GM19395 (cell line): ENCODE results near the gene AGAP3.

Source experiments
- ATAC-seq: cut with Tn5 transposase; IDR thresholded peaks from one replicate; pipeline ENCODE4 v1.9.1; 2021; ENCODE audit warnings: mild to moderate bottlenecking, moderate library complexity; ENCODE audit not compliant: unreplicated experiment

The AGAP3 gene

DNA sequence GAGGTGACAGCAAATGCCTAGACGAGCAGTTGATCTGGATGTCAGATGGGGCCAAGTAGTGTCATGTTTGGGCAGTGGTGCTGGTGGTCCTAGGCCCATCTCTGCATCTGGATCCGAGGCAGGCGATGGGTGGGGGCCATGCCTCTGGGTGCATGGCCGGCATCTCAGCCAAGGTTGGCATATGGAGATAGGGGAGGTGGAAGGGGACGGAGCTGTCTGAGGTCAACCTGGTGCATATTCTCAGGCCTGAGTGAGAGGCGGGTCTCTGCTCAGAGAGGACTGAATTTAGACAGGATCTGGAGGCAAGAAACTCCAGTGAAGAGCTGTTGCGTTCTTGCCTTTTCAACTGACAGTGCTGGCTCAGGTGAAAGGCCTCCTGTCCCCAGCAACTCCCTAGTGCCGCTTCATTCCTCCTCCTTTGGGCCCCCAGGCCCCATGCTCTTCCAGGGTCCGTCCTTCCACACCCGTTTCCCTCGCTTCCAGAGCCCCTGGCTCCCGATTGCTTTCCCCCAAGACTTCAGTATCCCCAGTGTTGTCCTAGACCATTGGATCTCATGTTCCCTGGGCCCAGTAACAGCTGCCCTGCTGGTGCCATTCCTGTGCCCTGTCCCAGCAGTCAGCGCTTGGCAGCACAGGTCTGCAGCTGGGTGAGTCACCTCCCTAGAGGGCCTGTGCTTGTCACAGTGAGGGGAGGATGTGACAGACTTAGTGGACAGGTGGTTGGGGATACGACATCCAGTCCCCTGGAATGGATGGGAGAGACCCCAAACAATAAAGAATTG lies 48.7 kb downstream of the AGAP3 start:
- ATAC-seq, result no peak

DNA sequence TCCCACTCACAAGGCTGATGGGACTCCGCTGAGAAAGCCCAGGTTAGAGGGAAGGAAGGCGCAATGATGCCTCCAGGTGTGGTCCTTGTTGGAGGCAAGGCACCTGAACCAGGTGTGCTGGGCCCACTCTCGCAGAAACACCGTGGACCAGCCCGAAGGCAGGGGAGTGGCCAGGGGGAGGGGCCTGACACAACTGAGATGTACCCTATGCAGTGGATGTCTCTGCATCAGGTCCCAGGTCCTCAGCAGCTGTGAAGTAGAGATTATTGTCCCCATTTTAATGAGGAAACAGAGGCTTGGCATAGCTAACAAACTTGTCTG lies 49.2 kb downstream of the AGAP3 start:
- ATAC-seq, result no peak

DNA sequence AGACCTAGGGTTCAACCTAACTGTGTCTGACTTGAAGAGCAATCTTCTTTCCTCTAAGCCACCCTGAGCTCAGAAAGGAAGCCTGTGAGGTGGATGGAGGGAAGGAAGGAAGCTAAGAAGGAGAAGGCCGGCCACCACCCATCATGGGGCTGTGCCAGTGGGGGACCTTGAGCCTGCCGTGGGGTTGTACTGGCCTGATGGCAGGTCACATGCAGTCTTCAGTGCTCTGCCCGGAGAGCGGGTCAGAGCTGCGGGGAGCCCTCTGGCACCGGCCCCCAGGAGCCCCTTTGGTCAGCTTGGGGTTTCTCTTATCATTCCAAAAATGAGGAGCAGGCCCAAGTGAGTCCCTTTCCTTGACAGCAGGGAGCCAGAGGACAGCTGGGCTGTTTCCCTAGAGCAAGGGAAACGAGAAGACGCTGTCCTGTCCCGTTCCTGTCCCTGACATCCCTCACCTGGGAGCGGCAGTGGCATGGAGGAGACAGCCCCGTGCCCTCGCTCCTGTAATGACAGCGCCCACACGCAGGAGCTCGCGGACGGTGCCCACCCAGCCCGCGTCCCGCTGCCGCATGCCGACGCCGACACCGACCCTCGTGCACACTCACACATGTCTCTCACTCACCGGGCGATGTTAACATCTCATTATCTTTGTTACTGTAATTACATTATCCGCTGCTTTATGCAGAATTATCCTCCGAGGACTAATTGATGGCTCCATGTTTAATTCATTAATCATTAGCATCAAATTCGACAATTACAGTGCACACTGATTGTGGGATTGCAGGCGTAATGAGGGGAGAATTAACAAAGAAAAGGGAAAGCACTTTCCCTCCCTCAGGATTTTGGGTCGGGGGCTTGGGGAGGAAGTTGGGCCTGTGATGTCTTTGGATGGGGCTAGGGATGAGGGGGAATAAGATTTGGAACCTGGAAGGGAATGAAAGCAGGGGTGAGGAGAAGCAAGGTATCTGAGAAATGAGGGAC lies 49.9 kb downstream of the AGAP3 start:
- ATAC-seq, result no peak

DNA sequence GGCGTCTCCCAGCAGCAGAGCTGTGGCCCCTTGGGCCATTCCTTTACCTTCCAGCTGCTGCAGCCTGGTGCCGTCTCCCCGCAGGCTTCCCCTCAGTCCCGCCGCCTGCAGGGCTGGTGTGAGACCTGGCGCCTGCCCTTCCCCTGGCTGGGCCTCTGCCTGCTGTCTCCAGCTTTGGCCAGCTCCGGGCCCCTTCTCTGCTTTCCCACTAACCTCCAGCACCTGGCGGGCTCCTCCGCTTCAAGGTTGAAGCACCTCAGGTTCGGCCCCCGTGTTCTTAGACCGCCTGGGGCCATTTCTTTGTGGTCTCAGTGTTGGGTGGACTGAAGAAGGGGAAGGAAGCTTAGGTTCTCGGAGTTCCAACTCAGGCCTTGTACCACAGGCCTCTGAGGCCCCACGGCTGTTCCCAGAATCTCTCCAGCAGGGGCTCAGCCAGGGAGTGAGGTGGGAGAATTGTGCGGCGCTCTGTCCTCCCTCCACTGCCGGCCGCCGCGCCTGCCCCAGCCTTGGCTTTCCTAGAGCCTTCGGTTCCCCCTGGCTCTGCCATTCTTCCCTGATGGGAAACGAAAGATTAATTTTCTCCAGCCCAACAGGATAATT lies 50.9 kb downstream of the AGAP3 start:
- no peak for ATAC-seq

DNA sequence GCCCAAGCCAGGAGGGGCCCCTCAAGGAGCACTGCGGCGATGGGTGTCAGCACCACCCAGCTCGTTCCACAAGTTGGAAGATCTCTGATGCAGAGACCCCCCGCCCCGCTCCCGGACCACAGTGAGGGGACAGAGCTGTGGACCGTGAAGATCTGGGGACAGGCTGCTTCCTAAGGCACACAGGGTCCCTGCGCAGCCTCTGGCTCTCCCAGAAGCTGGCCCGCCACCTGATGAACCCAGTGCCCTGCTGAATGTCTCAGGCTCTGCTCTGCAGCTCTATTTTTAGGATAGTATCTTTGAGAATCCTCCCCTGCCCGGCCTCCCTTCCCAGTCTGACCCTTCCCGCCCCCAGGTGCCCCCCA lies 51.5 kb downstream of the AGAP3 start:
- ATAC-seq, result no peak

- ATAC-seq, result no peak
These were observed 52.0 kb downstream of the AGAP3 start for GRCh38 chr7:151138153-151138851.

- ATAC-seq, result no peak
These were observed 53.0 kb downstream of the AGAP3 start for GRCh38 chr7:151139071-151139790.

DNA sequence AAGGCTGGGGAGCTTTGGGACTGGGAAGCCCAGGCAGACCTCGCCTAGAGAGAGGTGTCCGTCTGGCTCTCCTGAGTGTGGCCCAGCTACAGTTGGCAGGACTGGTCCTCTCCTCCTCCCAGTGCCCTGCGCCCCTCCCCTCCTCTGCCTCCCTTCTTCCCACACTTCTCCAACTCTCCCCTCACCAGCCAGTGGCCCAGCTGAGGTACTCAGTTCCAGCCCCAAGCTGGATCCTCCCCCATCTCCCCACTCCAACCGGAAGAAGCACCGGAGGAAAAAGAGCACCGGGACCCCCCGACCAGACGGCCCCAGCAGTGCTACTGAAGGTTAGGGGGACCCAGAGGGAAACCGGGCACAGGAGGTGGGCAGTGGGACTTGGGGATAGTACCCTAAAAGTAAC lies 53.5 kb downstream of the AGAP3 start:
- no peak for ATAC-seq

- ATAC-seq, result no peak
These were observed 54.6 kb downstream of the AGAP3 start for GRCh38 chr7:151140826-151141225.

DNA sequence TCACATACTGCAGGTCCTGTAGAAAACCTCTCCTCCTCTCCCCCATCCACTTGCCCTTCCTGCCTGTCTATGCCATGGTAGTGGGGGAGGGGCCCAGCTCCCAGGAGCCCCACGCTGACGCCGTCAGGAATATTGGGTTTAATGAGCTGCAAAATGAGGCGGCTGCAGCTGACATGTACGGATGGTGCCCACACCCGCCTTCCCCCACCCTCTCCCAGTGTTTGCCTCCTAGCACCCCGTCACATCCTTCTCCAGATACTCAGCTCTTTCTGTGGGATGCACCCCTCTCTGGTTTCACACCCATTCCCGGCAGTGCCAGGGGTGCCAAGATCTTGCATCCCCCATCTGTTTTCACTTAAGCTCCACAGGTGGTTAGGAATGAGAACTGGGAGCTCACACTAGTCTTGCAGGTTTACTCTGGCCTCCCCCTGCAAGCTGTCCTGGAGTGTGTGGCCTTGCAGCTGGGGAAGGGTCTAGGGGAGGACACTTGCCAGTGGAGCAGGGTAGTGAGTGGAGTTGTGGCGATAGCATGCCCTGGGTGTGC lies 55.1 kb downstream of the AGAP3 start:
- no peak for ATAC-seq

GRCh38 chr7:151141855-151142685 lies 55.8 kb downstream of the AGAP3 start:
- no peak for ATAC-seq

DNA sequence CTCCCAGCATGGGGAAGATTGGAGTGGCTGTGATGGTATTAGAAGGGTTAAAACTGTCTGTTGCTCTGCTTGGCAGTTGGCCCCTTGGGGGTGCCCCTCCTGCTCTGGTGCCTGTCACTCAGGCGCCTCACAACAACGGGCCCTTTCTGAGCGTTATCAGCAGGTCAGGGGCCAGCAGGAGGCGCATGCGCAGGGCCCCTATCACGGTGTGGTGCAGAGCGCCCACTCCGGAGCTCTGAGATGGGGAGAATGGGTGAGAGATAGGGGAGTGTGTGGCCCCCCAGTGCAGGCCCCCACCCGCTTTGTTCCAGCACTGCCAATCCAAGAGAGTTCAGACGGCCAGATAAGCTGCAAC lies 56.4 kb downstream of the AGAP3 start:
- ATAC-seq, result no peak

DNA sequence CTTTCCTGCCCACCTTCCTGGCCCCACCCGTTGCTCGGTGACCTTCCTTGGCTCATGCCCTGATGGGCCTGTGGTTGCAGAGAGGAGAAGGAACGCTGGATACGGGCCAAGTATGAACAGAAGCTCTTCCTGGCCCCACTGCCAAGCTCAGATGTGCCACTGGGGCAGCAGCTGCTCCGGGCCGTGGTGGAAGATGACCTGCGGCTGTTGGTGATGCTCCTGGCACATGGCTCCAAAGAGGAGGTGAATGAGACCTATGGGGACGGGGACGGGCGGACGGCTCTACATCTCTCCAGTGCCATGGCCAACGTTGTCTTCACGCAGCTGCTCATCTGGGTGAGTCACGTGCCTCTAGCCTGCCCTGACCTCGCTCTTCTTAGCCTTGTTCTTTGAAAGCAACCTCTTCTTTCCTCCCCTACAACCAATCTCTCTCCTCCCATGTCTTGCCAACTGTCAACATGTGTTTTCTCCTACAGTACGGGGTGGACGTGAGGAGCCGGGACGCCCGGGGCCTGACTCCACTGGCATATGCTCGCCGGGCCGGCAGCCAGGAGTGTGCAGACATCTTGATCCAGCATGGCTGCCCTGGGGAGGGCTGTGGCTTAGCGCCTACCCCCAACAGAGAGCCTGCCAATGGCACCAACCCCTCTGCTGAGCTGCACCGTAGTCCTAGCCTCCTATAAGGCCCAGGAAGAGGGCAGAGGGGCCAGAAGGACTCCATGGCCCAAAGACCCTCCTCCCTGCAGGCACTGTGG lies 57.2 kb downstream of the AGAP3 start:
- ATAC-seq, result no peak

- no peak for ATAC-seq
These were observed 58.1 kb downstream of the AGAP3 start for GRCh38 chr7:151144387-151144786.

- no peak for ATAC-seq
These were observed 60.5 kb downstream of the AGAP3 start for GRCh38 chr7:151146761-151147160.

DNA sequence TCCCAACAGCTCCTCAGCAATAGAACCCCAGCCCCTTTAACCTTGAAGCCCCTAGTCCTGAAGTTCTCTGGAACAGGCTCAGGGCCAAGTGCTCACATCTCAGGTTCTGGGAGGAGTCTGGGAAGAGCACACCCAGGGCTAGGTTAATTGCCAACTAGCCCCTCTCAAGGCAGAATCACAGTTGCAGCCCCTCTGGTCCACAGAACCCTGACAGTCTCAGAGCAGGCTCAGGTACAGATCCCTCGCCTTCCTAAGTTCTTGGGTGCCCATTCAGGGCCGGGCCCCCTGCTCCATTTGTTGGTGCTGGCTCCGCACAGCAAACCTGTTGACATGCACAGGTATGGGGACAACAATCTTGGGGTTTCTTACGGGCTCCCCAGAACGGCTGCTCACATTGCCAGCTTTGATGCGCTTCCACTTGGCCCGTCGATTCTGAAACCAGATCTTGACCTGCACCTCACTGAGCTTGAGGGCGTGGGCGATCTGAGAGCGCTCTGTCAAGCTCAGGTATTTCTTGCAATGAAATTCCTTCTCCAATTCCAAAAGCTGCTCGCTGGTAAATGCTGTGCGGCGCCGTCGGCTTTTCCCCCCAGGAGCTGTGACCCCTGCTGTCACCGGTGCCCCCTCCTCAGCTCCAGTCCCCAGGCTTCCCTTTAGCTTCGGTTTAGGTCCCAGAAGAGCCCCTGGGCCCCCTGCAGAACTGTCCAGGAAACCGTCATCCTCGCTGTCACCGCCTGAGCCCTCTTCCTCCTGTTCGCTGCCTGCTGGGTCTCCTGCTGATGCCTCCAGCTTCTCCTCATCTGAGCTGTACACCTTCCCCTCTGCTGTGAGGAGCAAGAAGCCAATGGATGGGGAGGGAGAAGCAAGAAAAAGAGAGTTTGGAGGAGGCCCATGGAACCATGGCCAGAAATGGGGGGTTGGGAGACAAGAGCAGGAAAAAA lies 62.3 kb downstream of the AGAP3 start:
- ATAC-seq, result no peak

- no peak for ATAC-seq
These were observed 64.1 kb downstream of the AGAP3 start for GRCh38 chr7:151150388-151150787.
